Uterus (tissue), 4 donors: ENCODE measurements around the gene PWP2. TPM values are rescaled to one million over a fixed set of nuclear protein-coding genes. Genes with fewer than 3 reads are reported as not detected.

ENCODE experiments used
- DNase-seq, 2 donors: peaks; one replicate each; pipeline ENCODE4 v3.0.0-alpha.2; 2019 to 2020
- H3K27ac ChIP-seq, 2 donors: fragments of 200-600 bp; sonication (generic); 1 replicate in 1 of 2; 2 replicates in 1 of 2; pipeline ENCODE4 v1.5.1; 2016 to 2018
- H3K27me3 ChIP-seq, 2 donors: fragments of 200-600 bp; sonication (generic); one replicate each; pipeline ENCODE4 v1.5.1; 2018 to 2019; ENCODE audit warnings: control low read depth in 1 of 2
- H3K36me3 ChIP-seq, 2 donors: fragments of 200-600 bp; sonication (generic); one replicate each; pipeline ENCODE4 v1.5.1; 2019; ENCODE audit warnings: control low read depth in 1 of 2
- H3K4me1 ChIP-seq, 2 donors: fragments of 200-600 bp; sonication (generic); one replicate each; pipeline ENCODE4 v1.5.1; 2018 to 2019; ENCODE audit warnings: control low read depth in 1 of 2
- H3K4me3 ChIP-seq, 2 donors: fragments of 200-600 bp; sonication (generic); 1 replicate in 1 of 2; 2 replicates in 1 of 2; pipeline ENCODE4 v1.5.1; 2018 to 2019; ENCODE audit warnings: mild to moderate bottlenecking in 1 of 2
- H3K9me3 ChIP-seq, 2 donors: fragments of 200-600 bp; sonication (generic); one replicate each; pipeline ENCODE4 v1.5.1; 2019; ENCODE audit warnings: control low read depth in 1 of 2
- POLR2A ChIP-seq, 2 donors: fragments of 450-650 bp; IDR thresholded peaks; one replicate each; pipeline ENCODE4 v1.6.1; 2016; ENCODE audit warnings: antibody characterized with exemption in 2 of 2, mild to moderate bottlenecking in 1 of 2, moderate library complexity in 1 of 2
- intact Hi-C: fragments of 100-400 bp; cut with DNase I; formaldehyde crosslinking; loops from one replicate; pipeline ENCODE4 v1.15.1; 2023; ENCODE audit warnings: low total_unique reads
- total RNA-seq, 4 donors: library from RNA; depleted of rRNA in 3 of 4; stranded (reverse); fragments of >200 nt in 3 of 4; gene quantifications; one replicate each; pipeline versions ENCODE4 v1.1.0 to v1.2.4, GENCODE V29; 2014 to 2023
- TF ChIP-seq, protein P1 (sequence below), 4 experiments: fragments of 200-600 bp in 2 of 4; fragments of 450-650 bp in 2 of 4; sonication (generic) in 2 of 4; IDR thresholded peaks; one replicate each; pipeline ENCODE4 v1.5.1; 2016 to 2019; ENCODE audit warnings: antibody characterized with exemption in 4 of 4, mild to moderate bottlenecking in 2 of 4, moderate library complexity in 1 of 4
- donor health status: DM: yes; HTN: yes; CAD: no.

The PWP2 gene
- total RNA-seq, 4 donors from 2014 or later = 5.2 to 9.1 (median 6.5) TPM; not detected in 1

DNA sequence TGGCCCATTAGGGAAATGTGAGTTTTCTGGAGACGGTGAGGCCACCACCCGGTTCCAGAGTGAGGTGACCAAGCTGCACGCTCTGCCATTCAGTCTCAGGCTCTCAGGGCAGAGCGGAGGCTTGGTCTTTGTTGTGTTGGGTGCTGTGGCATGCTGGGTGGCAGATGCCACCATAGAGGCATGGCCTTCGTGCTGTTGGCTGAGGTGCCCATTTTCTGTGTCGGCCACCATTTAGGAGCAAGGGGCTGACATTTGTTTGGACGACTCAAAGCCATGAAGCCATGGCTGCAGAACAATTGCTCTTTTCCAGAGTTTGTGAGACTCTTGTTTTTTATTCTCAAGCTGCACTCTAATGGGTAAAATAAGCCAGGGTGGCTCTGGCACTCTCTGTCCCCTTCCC lies 36.8 kb upstream of the PWP2 start:
- Histone ChIP-seq H3K9me3 (no peaks in the 10 kb centered on the region), H3K27me3 (no peaks in the 10 kb centered on the region), H3K27ac (no peak overlapping the region), H3K4me1 (no peaks in the 10 kb centered on the region), H3K4me3 (no peak overlapping the region), H3K36me3 (no peaks in the 10 kb centered on the region)
- TF ChIP-seq, protein P1, sequence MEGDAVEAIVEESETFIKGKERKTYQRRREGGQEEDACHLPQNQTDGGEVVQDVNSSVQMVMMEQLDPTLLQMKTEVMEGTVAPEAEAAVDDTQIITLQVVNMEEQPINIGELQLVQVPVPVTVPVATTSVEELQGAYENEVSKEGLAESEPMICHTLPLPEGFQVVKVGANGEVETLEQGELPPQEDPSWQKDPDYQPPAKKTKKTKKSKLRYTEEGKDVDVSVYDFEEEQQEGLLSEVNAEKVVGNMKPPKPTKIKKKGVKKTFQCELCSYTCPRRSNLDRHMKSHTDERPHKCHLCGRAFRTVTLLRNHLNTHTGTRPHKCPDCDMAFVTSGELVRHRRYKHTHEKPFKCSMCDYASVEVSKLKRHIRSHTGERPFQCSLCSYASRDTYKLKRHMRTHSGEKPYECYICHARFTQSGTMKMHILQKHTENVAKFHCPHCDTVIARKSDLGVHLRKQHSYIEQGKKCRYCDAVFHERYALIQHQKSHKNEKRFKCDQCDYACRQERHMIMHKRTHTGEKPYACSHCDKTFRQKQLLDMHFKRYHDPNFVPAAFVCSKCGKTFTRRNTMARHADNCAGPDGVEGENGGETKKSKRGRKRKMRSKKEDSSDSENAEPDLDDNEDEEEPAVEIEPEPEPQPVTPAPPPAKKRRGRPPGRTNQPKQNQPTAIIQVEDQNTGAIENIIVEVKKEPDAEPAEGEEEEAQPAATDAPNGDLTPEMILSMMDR (IDR thresholded peaks at IDR 0.05) = no peak
- no peak for TF ChIP-seq POLR2A (IDR thresholded peaks at IDR 0.05)
- no peak for DNase-seq
- intact Hi-C loops = no loop called here

DNA sequence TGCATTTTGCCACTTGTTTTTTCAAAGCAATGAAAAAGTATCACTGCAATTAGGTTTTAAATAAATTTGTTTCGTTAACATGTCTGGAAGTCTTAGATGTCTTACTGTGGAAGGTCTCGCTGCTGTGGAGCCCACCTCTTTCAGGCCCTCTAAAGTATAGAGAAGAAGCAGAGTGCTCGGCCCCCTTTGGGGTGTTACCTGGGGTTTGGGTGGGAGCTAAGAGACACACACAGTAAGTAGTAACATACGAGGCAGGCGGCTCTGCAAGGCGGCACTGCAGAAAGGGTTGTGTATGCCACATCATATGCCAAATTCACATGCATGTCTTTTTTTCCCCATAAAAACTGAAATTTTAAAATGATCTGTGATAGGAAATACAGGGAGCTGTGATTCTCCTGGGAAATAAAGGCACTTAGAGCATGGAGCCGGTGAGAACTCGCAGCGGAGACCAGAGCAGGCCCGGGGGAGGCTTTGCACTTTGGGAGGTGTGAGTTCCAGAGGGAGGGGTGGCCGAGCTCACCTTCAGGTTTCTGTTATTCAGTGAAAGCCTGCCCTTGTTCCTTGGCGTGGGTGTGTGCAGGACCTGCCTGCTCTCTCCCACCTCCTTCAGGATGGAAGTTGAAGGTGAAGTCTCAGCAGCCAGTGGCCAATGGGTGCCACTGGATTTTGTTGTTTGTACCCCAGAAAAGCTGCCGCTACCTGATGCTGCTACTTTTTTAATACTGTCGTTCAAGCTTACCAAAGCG lies 35.7 kb upstream of the PWP2 start:
- Histone ChIP-seq H3K4me3 (no peak overlapping the region), H3K4me1 (no peaks in the 10 kb centered on the region), H3K36me3 (no peaks in the 10 kb centered on the region), H3K9me3 (no peaks in the 10 kb centered on the region), H3K27ac (no peak overlapping the region), H3K27me3 (no peaks in the 10 kb centered on the region)
- no peak for DNase-seq
- intact Hi-C loops = no loop called here
- TF ChIP-seq POLR2A (IDR thresholded peaks at IDR 0.05) = no peak
- TF ChIP-seq, protein P1 (IDR thresholded peaks at IDR 0.05) = no peak

- intact Hi-C loops = no loop called here
- no peaks in the 10 kb centered on the region for H3K27me3 ChIP-seq
- no peak for DNase-seq
- H3K4me1 ChIP-seq = no peaks in the 10 kb centered on the region
- TF ChIP-seq POLR2A (IDR thresholded peaks at IDR 0.05) = no peak
- TF ChIP-seq, protein P1 (IDR thresholded peaks at IDR 0.05) = no peak
- H3K27ac ChIP-seq = no peak overlapping the region
- no peaks in the 10 kb centered on the region for H3K36me3 ChIP-seq
- no peaks in the 10 kb centered on the region for H3K9me3 ChIP-seq
- H3K4me3 ChIP-seq = no peak overlapping the region
These were observed 35.1 kb upstream of the PWP2 start for GRCh38 chr21:44072111-44072510.

DNA sequence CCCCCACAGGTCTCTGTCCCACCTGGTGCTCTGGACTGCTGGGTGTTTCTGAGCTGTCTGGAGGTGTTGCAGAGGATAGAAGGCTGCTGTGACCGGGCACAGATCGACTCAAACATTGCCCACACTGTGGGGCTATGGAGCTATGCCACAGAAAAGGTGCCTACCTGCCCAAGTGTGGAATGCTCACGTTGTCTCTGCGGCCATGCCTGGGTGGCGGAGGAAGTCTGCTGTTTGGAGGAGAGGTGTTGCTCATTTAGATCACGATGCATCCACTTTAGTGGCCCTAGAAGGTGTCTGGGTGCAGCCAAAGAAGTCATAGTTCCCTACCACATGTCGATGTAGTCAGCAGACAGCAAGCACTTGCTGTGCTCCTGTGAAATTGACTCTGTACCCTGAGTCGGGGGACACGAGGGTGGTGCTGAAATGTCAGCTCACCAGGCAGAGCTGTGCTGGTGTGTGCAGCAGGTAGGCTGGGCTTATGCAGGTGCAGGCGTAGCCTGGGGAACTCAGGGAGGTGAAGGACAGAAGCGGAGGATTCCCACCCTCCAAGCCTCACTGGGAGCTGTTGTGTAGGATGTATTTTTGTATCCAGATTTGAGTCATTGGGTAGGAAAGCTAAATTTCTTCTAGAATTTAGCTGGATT lies 32.8 kb upstream of the PWP2 start:
- intact Hi-C loops = no loop called here
- Histone ChIP-seq H3K4me1 (no peaks in the 10 kb centered on the region), H3K27me3 (no peaks in the 10 kb centered on the region), H3K4me3 (no peak overlapping the region), H3K27ac (no peak overlapping the region), H3K9me3 (no peaks in the 10 kb centered on the region), H3K36me3 (no peaks in the 10 kb centered on the region)
- TF ChIP-seq, protein P1 (IDR thresholded peaks at IDR 0.05) = no peak
- no peak for TF ChIP-seq POLR2A (IDR thresholded peaks at IDR 0.05)
- no peak for DNase-seq

- intact Hi-C loops = no loop called here
- no peaks in the 10 kb centered on the region for H3K36me3 ChIP-seq
These were observed 30.9 kb upstream of the PWP2 start for GRCh38 chr21:44076316-44076715.

More at GRCh38 chr21:44076316-44076715, 30.9 kb upstream of the PWP2 start:
- Histone ChIP-seq H3K27me3 (no peaks in the 10 kb centered on the region), H3K4me1 (no peaks in the 10 kb centered on the region), H3K9me3 (no peaks in the 10 kb centered on the region), H3K4me3 (no peak overlapping the region), H3K27ac (no peak overlapping the region)
- DNase-seq = no peak
- no peak for TF ChIP-seq POLR2A (IDR thresholded peaks at IDR 0.05)
- TF ChIP-seq, protein P1 (IDR thresholded peaks at IDR 0.05) = no peak
